GM19467 (cell line): Measurements from ENCODE around the gene PDYN.

Experiments
- ATAC-seq: cut with Tn5 transposase; IDR thresholded peaks from one replicate; pipeline ENCODE4 v1.9.1; 2021; ENCODE audit warnings: mild to moderate bottlenecking, moderate library complexity; ENCODE audit not compliant: unreplicated experiment

The PDYN gene

GRCh38 chr20:1935696-1936366 lies 58.0 kb downstream of the PDYN start:
- ATAC-seq, result no peak

- no peak for ATAC-seq
These were observed 58.9 kb downstream of the PDYN start for GRCh38 chr20:1934721-1935573.

- ATAC-seq, result no peak
These were observed 59.7 kb downstream of the PDYN start for GRCh38 chr20:1934156-1934555.

DNA sequence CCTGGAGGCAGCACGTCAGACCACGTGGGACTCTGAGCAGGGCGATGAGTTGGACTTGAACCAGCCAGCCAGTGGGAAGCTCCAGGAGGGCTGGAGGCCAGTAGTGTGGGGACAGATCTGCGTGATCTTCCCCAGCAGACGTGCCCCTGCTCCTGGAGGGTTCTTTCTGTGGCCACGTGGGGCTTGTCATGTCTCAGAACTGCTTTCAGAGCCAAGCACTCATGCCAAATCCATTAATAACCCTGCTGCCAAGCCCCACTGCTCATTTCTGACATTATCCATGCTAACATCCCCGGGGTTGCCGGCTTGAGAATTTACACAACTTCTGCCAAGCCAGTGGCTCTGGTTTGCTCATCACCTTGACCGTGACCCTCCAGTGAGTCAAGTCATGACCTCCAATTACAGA lies 60.4 kb downstream of the PDYN start:
- ATAC-seq, result no peak

DNA sequence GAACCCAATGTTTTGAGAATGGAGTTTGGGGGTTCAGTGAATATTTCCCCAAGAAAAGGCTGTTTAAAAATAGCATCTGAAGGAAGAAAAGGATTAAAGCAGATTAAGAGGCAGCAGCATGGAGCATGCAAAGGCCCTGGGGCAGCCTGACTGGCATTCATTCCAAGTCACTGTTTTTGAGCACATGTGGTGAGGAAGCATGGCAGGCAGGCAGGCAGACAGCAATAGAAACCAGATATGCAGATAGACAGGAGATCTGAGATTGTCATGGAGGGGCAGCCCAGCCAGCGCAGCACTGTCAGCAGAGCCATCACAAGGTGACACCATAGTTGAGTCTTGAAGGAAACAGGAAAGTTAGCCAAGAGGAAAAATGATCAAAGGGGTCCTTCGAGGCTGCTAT lies 60.9 kb downstream of the PDYN start:
- no peak for ATAC-seq

DNA sequence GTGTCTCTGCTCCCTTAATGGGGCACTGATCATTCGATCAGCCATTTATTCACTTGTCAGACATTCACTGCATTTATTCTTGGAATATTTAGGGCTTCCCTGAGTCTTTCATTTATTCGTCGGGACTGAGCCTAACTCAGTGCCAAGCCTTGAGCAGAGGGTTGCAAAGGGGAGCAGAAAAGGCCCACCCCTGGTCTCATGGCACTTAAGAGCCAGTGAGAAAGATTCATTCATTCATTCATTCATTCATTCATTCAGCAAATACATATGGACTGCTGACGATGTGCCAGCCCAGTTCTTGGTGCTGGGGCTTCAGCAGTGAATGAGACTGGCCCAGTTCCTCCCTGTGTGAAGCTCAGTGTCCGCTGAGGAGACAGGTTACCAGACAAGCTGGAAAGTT lies 62.0 kb downstream of the PDYN start:
- no peak for ATAC-seq

GRCh38 chr20:1930165-1930564 lies 63.7 kb downstream of the PDYN start:
- ATAC-seq, result no peak

DNA sequence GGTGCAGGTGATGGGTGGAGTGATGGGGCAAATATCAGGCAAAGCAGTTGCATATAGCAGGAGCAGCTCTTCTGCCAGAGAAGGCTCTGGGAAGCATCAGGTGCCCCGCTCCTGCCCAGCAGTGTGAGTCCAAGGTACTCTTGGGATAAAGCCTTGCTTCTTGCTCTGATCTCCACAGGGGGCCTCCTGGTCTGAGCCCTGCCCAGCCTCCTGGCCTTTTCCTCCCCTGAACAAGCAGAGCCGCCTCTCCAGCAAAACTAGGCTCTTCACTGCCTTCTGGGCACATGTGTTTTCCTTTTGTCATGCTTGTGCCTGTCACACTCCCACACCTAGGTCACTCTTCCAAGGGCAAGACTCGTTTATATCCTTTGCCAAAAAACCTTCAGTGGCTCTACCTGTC lies 64.4 kb downstream of the PDYN start:
- ATAC-seq, result no peak

DNA sequence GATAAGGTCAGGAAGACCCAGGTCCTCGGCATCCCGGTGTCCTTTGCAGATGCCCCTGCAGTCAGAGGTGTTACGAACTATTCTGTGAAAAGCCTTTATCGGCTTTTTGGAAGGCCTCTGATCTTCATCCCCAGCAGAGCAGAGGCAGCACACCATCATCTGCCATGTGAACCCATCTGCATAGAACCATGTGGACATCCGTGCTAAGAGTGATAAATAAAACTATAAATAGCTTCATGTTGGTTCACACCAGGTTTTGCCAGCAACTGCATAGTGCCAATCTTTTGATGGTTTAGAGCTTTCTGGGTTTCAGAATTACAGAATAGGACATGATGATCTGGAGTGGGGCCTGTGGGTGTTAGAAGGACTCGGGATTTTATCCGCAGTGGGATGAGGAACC lies 65.1 kb downstream of the PDYN start:
- no peak for ATAC-seq
